H1 (cell line): ENCODE data around the gene ANKFN1. TPM values are rescaled to one million over a fixed set of nuclear protein-coding genes. Genes with fewer than 3 reads are reported as not detected.

Experiments
- CTCF ChIP-seq, 3 experiments: IDR thresholded peaks; 1 replicate in 2 of 3; 2 replicates in 1 of 3; pipeline versions ENCODE4 v1.5.1 to v1.6.1; 2011; ENCODE audit warnings: low read length in 3 of 3, mild to moderate bottlenecking in 3 of 3, inconsistent platforms in 2 of 3, low read depth in 1 of 3, moderate library complexity in 1 of 3; ENCODE audit not compliant: insufficient read depth in 1 of 3; ENCODE audit errors: control extremely low read depth in 1 of 3
- polyA plus RNA-seq, 7 experiments: library from polyadenylated mRNA; depleted of rRNA in 3 of 7; stranded (reverse) in 5 of 7; unstranded in 2 of 7; fragments of >200 nt in 5 of 7; fragments of 200-250 nt in 2 of 7; gene quantifications; 1 replicate in 5 of 7; 2 replicates in 1 of 7; 4 replicates in 1 of 7; pipeline versions ENCODE4 v1.2.1 to v1.2.3, GENCODE V29; 2011 to 2013; ENCODE audit warnings: missing spikeins in 2 of 7, mixed read lengths in 2 of 7
- total RNA-seq: library from RNA; stranded (reverse); fragmentation: NEBNext Ultra II Directional; extraction: Animal tissue kit (Norgen Biotek cat#: 25700); gene quantifications from 2 replicates; pipeline ENCODE4 v1.2.1, GENCODE V29; 2021

Gene ANKFN1
- total and polyA plus RNA-seq, 2 of the 8 experiments (the other 6 are each of a cell fraction or from before 2014, with no cell fraction given): not detected

- no peak for TF ChIP-seq CTCF (IDR thresholded peaks at IDR 0.05; ENCODE audit: control extremely low read depth in 1 of 3, insufficient read depth in 1 of 3, low read depth in 1 of 3, low read length in 3 of 3)
These were observed 10.5 kb upstream of the ANKFN1 start (continued) for GRCh38 chr17:56142781-56143180.
